GM18499 (cell line): Measurements from ENCODE around the gene ABCD1.
"Not testable (repeated sequence)": the region's sequence is repeated elsewhere in the genome, so short reads cannot be mapped to it uniquely, and the experiment has no call there.

Experiments used
- ATAC-seq: cut with Tn5 transposase; IDR thresholded peaks from one replicate; pipeline ENCODE4 v1.9.1; 2021; ENCODE audit warnings: moderate number of reproducible peaks; ENCODE audit not compliant: insufficient read depth, unreplicated experiment

Gene ABCD1

DNA sequence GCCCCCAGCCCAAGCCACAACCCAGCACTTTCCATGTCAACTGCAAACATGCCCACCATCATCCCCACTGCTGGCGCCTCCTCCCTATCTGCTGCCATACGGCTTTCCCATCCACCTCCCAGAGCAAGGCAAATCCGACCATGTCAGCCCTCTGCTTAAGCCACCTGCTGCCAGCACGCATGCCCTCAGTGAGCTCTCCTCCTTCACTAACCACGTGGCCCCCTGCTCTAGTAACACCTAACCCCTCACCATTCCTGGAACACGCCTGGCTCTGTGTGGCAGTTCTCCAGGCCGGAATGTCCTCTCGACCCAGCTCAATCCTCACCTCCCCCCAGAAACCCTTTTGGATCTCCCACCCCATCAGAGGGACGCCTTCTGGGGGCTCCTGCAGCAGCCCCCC lies 17.9 kb upstream of the ABCD1 start:
- ATAC-seq, result no peak

DNA sequence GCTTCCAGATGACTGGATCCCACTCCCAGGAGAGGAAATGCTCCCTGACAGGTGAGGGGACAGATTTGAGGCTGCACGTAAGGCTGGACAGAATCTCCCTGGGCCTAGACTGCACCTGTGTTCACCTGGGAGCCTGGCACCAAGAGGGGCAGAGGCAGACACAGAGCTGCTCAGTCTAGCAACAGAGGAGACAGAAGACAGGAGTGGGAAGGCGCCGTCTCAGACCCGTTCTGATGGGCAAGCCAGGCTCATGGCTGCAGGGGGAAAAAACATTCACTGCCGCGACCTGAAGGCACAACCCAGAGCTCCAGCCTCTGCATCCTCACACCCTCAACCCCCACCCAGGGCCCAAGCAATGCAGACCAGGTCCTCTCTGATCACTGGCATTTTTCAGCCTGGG lies 17.2 kb upstream of the ABCD1 start:
- no peak for ATAC-seq

DNA sequence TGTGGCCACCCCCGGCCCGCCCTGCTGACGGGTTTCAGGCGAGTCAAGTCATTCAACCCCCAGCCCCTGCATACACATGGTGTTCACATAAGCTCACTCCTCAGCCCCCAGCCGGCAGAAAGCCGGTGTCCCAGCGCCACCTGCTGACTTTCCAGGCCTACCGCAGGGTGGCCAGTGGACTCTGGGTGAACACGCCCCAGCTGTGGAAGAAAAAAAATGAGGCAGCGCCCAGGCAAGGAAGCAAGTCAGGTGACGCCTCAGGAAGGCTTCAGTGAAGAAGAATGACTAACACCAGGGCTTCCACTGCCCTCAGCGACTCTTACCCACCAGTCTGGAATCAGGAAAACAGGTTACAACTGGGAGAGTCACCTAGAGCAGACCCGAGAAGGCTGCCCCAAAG lies 16.2 kb upstream of the ABCD1 start:
- no peak for ATAC-seq

DNA sequence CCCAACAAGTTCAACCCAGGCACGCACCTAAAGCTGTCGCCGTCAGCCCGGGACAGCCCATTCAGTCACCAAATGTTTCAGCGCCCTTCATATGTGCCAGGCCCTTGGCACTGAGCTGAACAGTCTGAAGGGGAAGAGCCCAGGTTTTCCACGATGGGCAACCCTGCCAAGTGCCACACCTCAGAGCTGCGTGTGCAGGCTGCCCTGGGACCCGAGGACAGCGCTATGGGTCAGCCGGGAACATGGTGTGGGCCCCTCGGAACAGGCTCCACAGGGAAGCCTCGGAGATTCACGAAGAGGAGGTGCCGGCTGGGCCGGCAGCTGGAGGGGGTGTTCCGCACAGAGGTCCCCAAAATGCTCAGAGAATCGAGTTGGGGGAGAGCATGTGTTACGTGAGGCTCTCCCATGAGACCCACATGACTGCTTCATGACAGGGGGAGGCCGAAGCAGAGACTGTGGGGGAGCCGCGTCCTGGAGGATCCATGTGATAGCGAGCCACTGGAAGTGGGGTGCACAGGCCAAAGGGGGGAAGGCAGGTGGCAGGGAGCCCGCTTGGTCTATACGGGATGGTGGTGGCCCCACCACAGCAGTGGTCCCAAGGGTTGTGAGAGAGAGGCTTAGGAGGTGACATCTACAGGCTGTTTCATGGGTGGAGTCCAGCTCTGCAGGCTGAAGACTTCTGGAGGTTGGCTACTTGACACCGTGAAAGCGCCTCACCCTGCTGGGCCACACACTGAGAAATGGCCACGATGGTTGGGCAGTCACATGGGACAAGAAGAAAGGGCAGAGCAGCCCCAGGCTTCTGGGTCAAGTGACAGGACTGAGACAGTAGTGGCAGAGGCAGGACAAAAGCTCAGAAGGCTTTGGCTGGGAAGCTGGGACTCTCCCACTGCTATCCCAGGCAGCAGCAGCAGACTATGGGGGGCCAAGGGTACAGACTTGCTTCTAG lies 14.7 kb upstream of the ABCD1 start:
- ATAC-seq, result no peak

DNA sequence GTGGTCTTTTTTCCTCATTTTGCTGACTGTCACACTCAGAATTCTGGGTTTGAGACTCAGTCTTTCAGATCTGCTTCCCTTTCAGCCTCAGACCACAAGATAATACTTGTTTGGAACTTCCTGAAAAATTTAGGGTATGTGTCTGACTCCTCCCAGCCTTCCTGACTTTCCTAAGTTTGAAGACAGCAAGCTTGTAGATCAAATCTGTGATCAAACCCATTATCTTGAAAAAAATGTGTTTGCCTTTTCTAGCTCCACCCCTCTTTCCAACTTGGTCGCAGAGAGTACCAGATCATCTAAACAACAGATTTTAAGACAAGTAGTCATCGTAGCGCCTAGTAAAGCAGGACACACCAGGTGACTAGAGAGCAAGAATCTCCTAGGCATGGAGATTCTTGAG lies 10.4 kb upstream of the ABCD1 start:
- ATAC-seq, result no peak

DNA sequence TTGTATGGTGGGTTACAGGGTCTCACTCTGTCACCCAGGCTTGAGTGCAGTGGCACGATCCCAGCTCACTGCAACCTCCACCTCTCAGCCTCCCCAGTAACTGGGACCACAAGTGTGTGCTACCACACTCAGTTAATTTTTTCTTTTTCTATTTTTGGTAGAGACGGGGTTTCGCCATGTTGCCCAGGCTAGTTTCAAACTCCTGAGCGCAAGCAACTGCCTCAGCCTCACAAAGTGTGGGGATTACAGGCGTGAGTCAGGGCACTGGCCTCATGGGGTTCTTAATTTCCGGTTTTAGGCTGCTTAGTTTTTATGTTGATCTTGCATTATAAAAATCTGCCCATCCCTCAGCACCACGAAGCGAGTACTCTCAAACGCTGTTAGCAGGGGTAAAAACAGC lies 7.2 kb upstream of the ABCD1 start:
- no peak for ATAC-seq

DNA sequence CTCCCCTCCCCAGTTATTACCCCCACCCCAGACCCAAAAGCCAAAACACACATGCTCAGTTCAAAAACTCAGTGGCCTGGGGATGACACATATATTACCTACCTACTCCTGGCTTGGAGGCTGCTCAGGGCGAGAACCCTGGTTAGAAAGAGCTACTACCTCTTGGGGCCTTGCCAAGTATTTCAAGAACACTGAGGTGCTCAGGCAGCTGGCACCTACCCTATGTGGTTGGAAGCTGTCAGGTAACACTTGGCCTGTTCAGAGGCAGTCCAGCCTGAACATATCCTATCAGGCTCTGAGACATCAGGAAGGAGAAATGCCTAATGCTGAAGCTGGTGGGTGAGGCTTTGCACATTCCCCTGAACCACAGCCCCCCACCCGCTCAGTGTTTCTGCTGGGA lies 5.4 kb upstream of the ABCD1 start:
- no peak for ATAC-seq

DNA sequence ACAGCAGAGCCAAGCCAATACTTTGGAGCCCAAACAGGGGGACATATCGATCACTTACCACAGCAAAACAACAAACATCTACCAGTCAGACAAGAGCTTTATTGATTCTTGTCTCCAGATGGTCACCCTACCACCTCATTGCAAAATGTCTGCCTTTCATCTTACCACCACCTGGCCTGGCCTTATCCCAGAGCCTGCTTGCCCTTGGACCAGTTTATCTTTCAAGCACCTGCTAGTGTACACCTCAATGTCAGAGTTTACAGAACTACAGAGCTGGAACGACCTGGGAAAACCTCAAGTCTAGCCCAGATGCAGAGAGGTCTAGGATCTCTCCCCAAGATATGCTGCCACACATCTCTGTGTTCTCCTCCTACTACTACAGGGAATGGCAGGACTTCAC lies 5.0 kb upstream of the ABCD1 start:
- no peak for ATAC-seq

DNA sequence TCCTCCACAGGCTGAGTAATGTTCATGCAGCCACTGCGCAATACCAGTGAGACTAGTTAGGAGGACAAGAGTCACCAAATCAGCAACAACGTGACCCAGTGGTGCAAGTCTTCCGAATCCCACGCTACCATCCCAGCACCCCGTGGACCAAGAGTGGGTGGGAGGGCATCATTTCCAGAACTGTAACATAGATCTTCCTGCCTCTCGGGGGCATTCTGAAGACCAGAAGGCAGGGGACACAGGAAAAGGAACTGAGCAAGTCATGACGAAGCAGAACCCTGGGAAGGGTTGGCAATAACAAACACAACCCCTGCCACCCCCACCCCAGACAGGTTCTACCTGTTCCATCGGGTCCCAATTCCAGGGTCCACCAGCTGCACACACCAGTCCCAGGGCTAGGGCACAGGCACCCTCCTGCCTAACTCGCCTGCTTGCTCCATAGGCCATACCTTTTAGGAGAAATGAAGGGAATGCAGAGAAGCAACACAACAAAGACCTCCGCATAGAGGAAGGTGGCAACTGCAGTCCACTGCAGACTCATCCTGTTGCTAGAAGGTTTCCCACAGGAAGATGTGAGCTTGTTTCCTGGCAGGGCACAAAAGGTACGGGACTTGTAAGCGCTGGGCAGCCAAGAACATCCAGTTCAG lies 1.8 kb upstream of the ABCD1 start:
- no peak for ATAC-seq

DNA sequence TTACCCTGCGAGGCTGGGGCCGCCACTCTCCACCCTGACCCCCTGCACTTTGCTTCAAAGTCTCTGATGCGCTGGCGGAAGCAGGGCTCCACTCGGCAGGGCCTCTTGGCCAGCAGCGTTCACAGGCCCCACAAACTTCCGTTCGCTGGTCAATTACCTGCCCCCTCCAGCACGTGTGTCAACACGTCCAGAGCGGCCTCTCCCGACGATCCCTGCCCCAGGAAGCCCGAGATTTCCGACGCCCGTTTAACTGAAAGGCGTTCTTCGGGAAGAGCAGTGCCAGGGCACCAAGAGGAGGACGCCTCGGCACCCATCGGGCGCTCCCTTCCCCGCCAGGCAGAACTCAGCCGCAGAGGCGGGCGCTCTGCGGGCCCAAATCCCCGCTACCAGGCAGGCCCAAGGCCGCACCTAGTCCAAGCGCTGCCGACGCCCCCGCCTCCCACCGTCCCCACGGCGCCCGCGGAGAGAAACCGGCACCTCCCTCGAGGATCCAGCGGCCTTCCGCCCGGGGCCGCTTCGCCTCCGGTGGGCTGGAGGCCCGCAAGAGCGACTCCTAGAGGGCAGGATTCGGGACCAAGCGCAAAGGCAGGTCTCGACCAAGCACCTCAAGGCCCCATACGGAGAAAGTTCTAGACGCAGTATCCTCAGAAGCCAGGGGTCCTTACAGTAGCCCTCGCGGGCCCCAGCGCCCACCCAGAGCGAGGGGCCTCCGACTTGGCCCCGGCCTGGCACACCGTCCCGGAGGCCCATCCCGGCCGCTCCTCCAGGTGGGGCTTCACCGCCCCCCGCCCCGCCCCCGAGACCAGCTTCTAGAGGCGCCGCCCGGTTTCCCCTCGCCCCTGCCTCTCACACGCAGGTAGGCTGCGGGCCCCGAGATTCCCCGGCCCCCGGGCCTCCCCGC lies 1.1 kb upstream of the ABCD1 start:
- no peak for ATAC-seq

DNA sequence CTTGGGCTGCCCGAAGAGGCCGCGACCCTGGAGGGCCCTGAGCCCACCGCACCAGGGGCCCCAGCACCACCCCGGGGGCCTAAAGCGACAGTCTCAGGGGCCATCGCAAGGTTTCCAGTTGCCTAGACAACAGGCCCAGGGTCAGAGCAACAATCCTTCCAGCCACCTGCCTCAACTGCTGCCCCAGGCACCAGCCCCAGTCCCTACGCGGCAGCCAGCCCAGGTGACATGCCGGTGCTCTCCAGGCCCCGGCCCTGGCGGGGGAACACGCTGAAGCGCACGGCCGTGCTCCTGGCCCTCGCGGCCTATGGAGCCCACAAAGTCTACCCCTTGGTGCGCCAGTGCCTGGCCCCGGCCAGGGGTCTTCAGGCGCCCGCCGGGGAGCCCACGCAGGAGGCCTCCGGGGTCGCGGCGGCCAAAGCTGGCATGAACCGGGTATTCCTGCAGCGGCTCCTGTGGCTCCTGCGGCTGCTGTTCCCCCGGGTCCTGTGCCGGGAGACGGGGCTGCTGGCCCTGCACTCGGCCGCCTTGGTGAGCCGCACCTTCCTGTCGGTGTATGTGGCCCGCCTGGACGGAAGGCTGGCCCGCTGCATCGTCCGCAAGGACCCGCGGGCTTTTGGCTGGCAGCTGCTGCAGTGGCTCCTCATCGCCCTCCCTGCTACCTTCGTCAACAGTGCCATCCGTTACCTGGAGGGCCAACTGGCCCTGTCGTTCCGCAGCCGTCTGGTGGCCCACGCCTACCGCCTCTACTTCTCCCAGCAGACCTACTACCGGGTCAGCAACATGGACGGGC lies 579 bp downstream of the ABCD1 start:
- ATAC-seq, result no peak

DNA sequence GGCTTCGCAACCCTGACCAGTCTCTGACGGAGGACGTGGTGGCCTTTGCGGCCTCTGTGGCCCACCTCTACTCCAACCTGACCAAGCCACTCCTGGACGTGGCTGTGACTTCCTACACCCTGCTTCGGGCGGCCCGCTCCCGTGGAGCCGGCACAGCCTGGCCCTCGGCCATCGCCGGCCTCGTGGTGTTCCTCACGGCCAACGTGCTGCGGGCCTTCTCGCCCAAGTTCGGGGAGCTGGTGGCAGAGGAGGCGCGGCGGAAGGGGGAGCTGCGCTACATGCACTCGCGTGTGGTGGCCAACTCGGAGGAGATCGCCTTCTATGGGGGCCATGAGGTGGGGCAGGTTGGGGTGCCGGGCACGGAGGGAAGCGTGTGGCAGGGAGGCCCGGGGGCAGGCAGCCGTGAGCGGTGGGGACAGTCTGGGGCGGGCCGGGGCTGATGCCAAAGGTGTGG lies 1.2 kb downstream of the ABCD1 start:
- no peak for ATAC-seq

DNA sequence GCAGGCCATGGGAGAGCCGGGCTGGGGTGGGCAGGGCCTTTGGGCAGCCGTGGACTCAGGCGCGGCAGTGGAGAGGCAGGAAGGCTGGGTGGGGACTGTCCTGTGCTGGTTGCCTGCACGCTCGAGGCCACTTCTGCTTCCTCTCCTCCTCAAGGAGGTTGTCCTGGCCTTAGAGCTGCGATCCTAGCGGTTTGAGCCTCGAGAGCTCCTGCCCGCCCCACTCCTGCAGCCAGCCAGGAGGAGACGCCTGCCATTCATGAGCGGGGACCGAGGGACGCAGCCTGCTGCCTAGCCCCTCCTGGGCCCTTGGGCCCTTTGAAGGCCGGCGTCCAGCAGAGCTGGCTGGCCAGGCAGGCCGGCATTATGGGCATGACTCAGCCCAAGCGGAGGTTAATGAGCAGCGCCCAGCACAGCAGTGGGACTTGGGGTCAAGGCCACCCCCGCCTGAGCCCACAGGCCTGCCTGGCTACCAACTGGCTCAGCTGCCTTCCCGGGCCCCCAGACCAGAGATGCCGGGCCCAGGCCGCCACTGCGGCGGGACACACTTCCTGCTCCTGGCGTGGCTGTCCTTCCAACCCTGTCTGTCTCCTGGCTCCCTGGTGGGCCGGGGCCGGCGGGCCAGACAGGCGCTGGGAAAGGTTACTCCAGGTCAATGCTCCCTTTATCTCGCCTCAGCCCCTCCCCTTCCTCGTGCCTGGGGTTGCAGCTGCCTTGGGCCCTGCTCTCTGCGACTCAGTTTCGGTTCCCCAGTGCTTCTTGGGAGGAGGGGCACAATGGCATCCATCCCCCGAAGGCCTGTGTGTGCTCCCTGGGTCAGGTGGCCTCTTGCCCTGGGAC lies 1.8 kb downstream of the ABCD1 start:
- no peak for ATAC-seq

DNA sequence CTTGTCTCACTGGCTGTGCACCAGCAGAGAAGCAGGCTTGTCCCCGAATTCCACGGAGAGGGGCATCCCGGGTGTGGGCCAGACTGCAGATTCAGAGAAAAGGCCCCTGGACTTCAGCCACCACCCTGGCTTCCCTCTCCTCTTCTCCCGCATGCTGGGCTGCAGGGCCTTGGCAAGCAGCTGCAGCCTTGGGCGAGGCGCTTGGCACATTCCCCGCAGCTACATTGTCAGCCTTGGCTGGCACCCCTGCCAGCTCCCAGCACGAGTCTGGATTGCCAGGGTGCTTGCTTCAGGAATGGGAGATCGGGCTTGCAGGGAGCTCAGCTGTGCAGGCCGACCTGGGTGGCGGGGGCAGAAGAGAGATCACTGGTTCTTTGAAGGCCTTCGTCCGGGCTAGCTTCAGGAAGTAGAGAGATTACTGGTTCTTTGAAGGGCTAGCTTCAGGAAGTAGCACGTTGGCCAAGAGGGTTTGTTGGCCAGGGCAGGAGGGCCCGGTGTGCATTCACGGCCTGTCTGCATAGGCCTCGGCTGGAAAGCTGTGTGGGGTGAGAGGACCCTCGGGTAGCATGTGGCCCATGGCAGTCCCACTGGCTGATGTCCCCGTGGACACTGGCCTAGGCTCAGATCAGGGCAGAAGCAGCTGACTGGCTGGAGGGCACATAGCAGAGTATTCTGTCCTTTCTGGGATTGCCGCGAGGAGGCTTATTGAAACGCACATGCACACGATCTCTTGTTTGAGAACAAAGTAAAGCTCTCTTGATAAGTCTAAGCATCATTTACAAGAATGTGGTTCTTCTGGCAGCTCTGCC lies 2.7 kb downstream of the ABCD1 start:
- ATAC-seq, result no peak

DNA sequence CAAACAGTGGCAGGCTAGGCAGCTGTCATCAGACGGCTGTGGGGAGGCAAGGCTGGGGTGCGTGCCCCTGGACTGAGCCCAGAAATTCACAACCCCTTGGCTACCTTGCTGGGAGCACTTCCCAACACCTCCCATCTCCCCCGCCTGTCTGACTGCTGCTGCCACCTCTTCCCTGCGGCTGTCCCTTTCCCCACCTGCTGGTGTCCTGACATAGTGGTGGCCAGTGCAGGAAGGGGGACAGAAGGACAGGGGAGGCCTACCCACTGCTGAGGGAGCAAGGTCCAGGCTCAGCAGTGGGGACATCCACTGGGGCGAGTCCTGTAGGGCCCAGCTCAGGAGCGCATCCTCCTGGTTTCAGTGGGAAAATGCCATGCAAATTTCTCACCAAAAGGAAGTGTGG lies 3.4 kb downstream of the ABCD1 start:
- ATAC-seq, result no peak

DNA sequence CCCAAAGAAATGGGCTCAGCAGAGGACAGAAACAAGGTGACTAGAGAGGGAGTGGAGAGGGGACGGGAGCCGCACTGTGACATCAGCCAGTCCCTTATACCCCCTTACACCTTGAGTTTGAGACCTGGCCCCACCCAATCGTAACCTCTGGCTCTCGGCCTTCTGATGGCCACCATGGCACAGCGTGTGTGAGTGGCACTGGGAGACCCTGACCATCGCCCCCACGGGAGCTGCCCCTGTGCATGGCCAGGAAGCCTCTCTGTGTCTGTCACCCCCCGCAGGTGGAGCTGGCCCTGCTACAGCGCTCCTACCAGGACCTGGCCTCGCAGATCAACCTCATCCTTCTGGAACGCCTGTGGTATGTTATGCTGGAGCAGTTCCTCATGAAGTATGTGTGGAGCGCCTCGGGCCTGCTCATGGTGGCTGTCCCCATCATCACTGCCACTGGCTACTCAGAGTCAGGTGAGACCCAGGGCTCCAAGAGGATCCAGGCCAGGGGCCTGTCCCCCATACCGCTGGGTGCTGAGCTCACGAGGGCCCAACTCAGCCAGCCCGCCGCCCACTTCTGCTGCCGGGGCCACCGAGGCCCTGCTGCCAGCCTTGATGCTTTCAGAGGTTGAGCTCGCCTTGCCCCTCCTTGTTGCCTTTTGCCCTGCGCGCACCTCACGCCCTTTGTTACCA lies 4.4 kb downstream of the ABCD1 start:
- ATAC-seq, result no peak

DNA sequence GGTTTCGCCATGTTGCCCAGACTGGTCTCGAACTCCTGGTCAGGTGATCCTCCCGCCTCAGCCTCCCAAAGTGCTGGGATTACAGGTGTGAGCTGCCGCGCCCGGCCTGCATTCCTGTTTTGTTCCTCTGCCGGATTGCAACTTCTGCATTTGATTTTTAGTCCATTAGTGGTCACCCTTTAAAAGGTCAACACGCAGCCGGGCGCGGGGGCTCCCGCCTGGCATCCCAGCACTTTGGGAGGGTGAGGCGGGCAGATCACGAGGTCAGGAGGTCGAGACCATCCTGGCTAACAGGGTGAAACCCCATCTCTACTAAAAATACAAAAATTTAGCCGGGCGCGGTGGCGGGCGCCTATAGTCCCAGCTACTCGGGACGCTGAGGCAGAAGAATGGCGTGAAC lies 5.5 kb downstream of the ABCD1 start:
- ATAC-seq, result not testable (repeated sequence)
